Stomach (tissue), 19 donors: ENCODE measurements around the gene FNBP1L. TPM values are rescaled to one million over a fixed set of nuclear protein-coding genes. Genes with fewer than 3 reads are reported as not detected.

Source experiments
- DNase-seq, 2 donors: peaks; one replicate each; pipeline versions ENCODE4 v3.0.0 to v3.0.0-alpha.2; 2013 to 2019
- H3K27ac ChIP-seq, 5 donors: fragments of 200-600 bp in 4 of 5; sonication (generic) in 4 of 5; one replicate each; pipeline ENCODE4 v1.5.1; 2013 to 2019; ENCODE audit warnings: mild to moderate bottlenecking in 1 of 5, moderate library complexity in 1 of 5
- H3K27me3 ChIP-seq, 3 donors: fragments of 200-600 bp; sonication (generic); one replicate each; pipeline ENCODE4 v1.5.1; 2017 to 2019; ENCODE audit warnings: mixed run types in 1 of 3
- H3K36me3 ChIP-seq, 4 donors: fragments of 200-600 bp; sonication (generic); 1 replicate in 3 of 4; 2 replicates in 1 of 4; pipeline ENCODE4 v1.5.1; 2016 to 2019
- H3K4me1 ChIP-seq, 4 donors: fragments of 200-600 bp; sonication (generic); one replicate each; pipeline ENCODE4 v1.5.1; 2016 to 2019
- H3K4me3 ChIP-seq, 4 donors: fragments of 200-600 bp; sonication (generic) in 3 of 4; one replicate each; pipeline ENCODE4 v1.5.1; 2016 to 2019; ENCODE audit warnings: mild to moderate bottlenecking in 1 of 4
- H3K9me3 ChIP-seq, 4 donors: fragments of 200-600 bp; sonication (generic); one replicate each; pipeline ENCODE4 v1.5.1; 2016 to 2019
- CTCF ChIP-seq, 7 experiments: fragments of 450-650 bp in 4 of 7; fragments of 200-600 bp in 3 of 7; sonication (generic) in 3 of 7; IDR thresholded peaks; one replicate each; pipeline ENCODE4 v1.5.1; 2016 to 2019; ENCODE audit warnings: antibody characterized with exemption in 7 of 7, control low read depth in 2 of 7, mild to moderate bottlenecking in 1 of 7
- EP300 ChIP-seq: sonication (generic); formaldehyde crosslinking; IDR thresholded peaks from one replicate; pipeline ENCODE4 v1.6.1; 2017; ENCODE audit warnings: antibody characterized with exemption
- POLR2A ChIP-seq, 4 donors: fragments of 450-650 bp; IDR thresholded peaks; one replicate each; pipeline ENCODE4 v1.6.1; 2016; ENCODE audit warnings: antibody characterized with exemption in 4 of 4, control low read depth in 2 of 4, mild to moderate bottlenecking in 1 of 4, moderate library complexity in 1 of 4
- POLR2AphosphoS5 ChIP-seq, 3 donors: sonication (generic); formaldehyde crosslinking; IDR thresholded peaks; one replicate each; pipeline ENCODE4 v1.6.1; 2016; ENCODE audit warnings: antibody characterized with exemption in 3 of 3
- WGBS, 5 donors: extraction: QIAGEN DNeasy Blood & Tissue Kit in 3 of 5; methylation state at CpG; one replicate each; pipeline versions ENCODE4 v1.1.5 to v1.1.7; 2013 to 2018; 5-methylcytosine and 5-hydroxymethylcytosine counted together
- intact Hi-C: fragments of 100-400 bp; cut with DNase I; formaldehyde crosslinking; loops from one replicate; pipeline ENCODE4 v1.15.1; 2023; ENCODE audit warnings: low total_unique reads
- long read RNA-seq, 10 donors: transcript quantifications; one replicate each; lab custom pipeline, GENCODE V29; 2026
- polyA plus RNA-seq, 3 donors: library from polyadenylated mRNA; stranded (reverse); fragments of 200-250 nt; gene quantifications; one replicate each; pipeline ENCODE4 v1.2.3, GENCODE V29; 2013
- total RNA-seq, 5 donors: library from RNA; depleted of rRNA; stranded (reverse); fragments of >200 nt; gene quantifications; one replicate each; pipeline versions ENCODE4 v1.1.0 to v1.2.3, GENCODE V29; 2014 to 2016
- donor health status: healthy with polysubstance abuse.
- donor health status: Bipolar disorder and iron deficiency.
- donor health status: healthy.

Gene FNBP1L
- 10 to 100 TPM; 15.6 to 74.0 (median 55.8) TPM for total RNA-seq
- polyA plus RNA-seq = 10 to 100 TPM in 2 of 3 donors, 1 to 10 TPM in 1; 9.2 to 19.9 (median 15.7) TPM
- long read RNA-seq, donor 1, partial matches to known transcripts = 6 of 7 reads
- long read RNA-seq, donor 1, other reads (novel, unspliced or antisense) = 0 of 7 reads
- long read RNA-seq, donor 2, full-length matches to known transcripts = 12 of 12 reads
- long read RNA-seq, donor 2, partial matches to known transcripts = 0 of 12 reads
- long read RNA-seq, donor 2, other reads (novel, unspliced or antisense) = 0 of 12 reads
- long read RNA-seq, donor 3, partial matches to known transcripts = 6 of 7 reads
- long read RNA-seq, donor 3, other reads (novel, unspliced or antisense) = 0 of 7 reads
- long read RNA-seq, donor 4, partial matches to known transcripts = 0 of 1 reads
- long read RNA-seq, donor 4, other reads (novel, unspliced or antisense) = 0 of 1 reads
- long read RNA-seq, donor 5, full-length matches to known transcripts = 4 of 20 reads
- long read RNA-seq, donor 5, partial matches to known transcripts = 16 of 20 reads
- long read RNA-seq, donor 5, other reads (novel, unspliced or antisense) = 0 of 20 reads
- long read RNA-seq, donor 6 = 0 reads
- long read RNA-seq, donor 7, transcript FNBP1L-203 (15 exons, 3,889 nt) = major isoform, 5 of 19 reads
- long read RNA-seq, donor 7, partial matches to known transcripts = 14 of 19 reads
- long read RNA-seq, donor 7, other reads (novel, unspliced or antisense) = 0 of 19 reads
- long read RNA-seq, donor 8, full-length matches to known transcripts = 4 of 28 reads
- long read RNA-seq, donor 8, partial matches to known transcripts = 24 of 28 reads
- long read RNA-seq, donor 8, other reads (novel, unspliced or antisense) = 0 of 28 reads
- long read RNA-seq, donor 9, full-length matches to known transcripts = 5 of 20 reads
- long read RNA-seq, donor 9, partial matches to known transcripts = 15 of 20 reads
- long read RNA-seq, donor 9, other reads (novel, unspliced or antisense) = 0 of 20 reads
- long read RNA-seq, donor 10, full-length matches to known transcripts = 5 of 5 reads
- long read RNA-seq, donor 10, partial matches to known transcripts = 0 of 5 reads
- long read RNA-seq, donor 10, other reads (novel, unspliced or antisense) = 0 of 5 reads

DNA sequence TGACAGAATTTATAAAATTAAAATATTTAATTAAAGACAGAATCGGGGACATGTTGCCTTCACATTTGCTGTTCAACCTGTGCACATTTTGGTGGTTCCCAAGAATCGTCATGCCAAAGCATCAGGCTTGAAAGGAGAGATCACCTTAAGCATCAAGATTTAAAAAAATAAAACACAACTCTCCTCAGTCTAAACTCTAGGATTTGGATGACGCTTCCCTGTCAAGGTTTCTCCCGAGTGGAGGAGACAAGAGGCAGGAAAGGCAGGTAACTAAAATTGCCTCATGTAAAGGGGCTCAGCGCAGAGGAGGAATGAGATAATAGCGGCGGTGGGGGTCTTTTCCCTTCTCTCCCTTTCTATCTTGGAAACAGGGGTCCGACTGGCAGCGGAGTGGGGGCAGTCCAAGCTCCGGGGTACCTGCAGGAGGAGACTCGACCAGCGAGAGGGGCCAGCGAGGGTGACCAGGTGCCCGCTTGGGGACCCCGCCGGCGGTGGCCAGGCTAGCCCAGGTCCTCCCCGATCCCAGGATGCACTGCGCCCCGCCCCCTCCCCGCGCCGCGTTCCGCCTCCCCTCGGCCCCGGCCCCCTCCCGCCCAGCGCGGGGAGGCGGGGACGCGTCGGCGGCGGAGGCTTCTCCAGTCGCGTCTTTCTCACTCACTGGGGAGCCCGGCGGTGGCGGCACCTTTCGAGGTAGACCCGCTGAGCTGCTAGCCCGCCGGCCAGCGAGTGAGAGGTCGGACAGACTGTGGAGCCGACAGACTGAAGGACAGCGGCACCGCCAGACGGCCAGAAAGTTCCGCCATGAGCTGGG lies at the start of gene FNBP1L:
TSS of gene FNBP1L (plus strand) at position 638 of the 811 bp plus-strand sequence. CDS start at position 802, 164 bp downstream.
- DNase-seq = peak; percentile 81 to 96
- WGBS, 5 donors = 0 to 1% (median 0%) methylated on average over 17 to 52 of the region's 52 CpGs
- no peaks in the 10 kb centered on the region for H3K36me3 ChIP-seq
- peaks cover 0 to 23% (median 4%) of the 10 kb centered on the region in 3 donors for H3K27me3 ChIP-seq
- H3K9me3 ChIP-seq = no peaks in the 10 kb centered on the region
- H3K27ac ChIP-seq = peak within 1 kb of the TSS; percentile 90 to 98 (median 94)
- H3K4me3 ChIP-seq = peak within 1 kb of the TSS; percentile 71 to 95 (median 88)
- H3K4me1 ChIP-seq = peaks cover 0 to 45% (median 28%) of the 10 kb centered on the region in 4 donors
- TF ChIP-seq EP300 (no peak), POLR2AphosphoS5 (IDR thresholded peaks at IDR 0.05) (peak in 2 of 3 donors; percentile 59 to 66), POLR2A (IDR thresholded peaks at IDR 0.05) (peak in 1 of 4 donors; percentile 30)
- intact Hi-C loops = no loop called here

- intact Hi-C loops = no loop called here
- Histone ChIP-seq H3K36me3 (no peaks in the 10 kb centered on the region), H3K27me3 (no peaks in the 10 kb centered on the region), H3K9me3 (no peaks in the 10 kb centered on the region), H3K4me1 (no peaks in the 10 kb centered on the region), H3K4me3 (no peak overlapping the region), H3K27ac (no peak overlapping the region)
- no peak for DNase-seq
- TF ChIP-seq POLR2A (IDR thresholded peaks at IDR 0.05) (no peak), POLR2AphosphoS5 (IDR thresholded peaks at IDR 0.05) (no peak), CTCF (IDR thresholded peaks at IDR 0.05) (no peak), EP300 (no peak)
These were observed 48.1 kb upstream of the FNBP1L start for GRCh38 chr1:93399781-93400180.

- H3K4me3 ChIP-seq = no peak overlapping the region
These were observed 39.7 kb upstream of the FNBP1L start for GRCh38 chr1:93408203-93408602.

More at GRCh38 chr1:93408203-93408602, 39.7 kb upstream of the FNBP1L start:
- Histone ChIP-seq H3K9me3 (peaks cover 0 to 14% (median 7%) of the 10 kb centered on the region in 4 donors), H3K27ac (no peak overlapping the region), H3K4me1 (no peaks in the 10 kb centered on the region), H3K36me3 (no peaks in the 10 kb centered on the region), H3K27me3 (no peaks in the 10 kb centered on the region)
- TF ChIP-seq CTCF (IDR thresholded peaks at IDR 0.05) (no peak), EP300 (no peak), POLR2AphosphoS5 (IDR thresholded peaks at IDR 0.05) (no peak), POLR2A (IDR thresholded peaks at IDR 0.05) (no peak)
- WGBS, 5 donors = 85 to 95% (median 91%) methylated on average over 4 of the region's 4 CpGs
- intact Hi-C loops = no loop called here
- DNase-seq = no peak
